CD4-positive, alpha-beta T cell treated with Interleukin-15 for 4 hours (primary cell): ENCODE measurements around the gene ATF6B.
"Not testable (repeated sequence)": the region's sequence is repeated elsewhere in the genome, so short reads cannot be mapped to it uniquely, and the experiment has no call there.

Experiments used
- DNase-seq: peaks from one replicate; pipeline ENCODE4 v3.0.0-alpha.2; 2020; ENCODE audit warnings: low spot score

ATF6B gene

GRCh38 chr6:32081168-32081990 is 46.7 kb downstream of the ATF6B start:
- DNase-seq = no peak

DNA sequence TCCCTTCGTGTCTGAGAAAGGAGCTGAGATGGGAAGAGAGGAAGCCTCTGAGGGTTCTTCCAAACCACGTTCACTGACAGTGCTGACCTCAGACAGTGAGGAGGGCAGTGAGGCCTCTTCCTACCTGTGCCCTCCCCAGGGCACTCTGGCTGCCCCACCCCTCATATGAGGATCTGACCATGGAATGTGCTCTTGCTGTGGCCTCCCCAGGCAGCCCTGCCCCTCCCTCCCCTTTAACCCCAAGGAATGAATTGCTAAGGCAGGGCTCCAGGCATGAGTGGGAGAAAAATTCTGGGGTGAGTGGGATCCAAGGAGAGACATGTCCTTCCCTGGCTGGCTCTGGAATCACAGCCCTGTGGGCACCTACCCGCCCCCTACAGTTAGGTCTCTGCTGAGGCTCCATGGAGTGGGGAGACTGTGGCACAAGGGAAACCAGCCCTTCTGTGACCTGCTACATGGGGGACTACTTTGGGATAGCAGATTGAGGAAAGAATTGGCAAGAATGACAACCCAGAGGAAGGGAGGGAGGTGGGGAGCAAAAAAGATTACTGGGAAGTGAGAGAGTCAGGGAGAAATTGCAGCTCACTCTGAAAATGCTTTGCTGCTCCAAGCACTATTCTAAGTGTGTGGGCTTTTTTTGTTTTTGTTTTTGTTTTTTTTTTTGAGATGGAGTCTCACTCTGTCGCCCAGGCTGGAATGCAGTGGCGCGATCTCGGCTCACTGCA is 48.3 kb downstream of the ATF6B start:
- DNase-seq = no peak

DNA sequence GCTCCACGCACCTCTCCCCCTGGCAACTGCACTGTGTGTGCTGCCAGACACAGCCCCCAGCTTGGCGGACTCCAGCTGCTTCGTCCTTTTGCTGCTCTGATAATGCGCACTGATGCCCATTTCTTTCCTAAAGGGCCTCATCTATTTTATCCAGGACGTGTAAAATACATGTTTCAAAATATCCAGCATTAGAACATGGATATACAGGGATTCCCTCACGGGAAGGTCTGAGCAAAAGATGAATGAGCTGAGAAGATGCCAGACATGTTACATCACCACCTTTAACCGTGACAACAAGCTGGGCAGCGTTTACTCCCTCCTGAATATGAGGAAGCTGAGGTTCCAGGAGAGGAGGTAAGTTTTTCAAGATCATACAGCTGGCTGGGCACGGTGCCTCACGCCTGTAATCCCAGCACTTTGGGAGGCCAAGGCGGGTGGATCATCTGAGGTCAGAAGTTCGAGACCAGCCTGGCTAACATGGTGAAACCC is 51.7 kb downstream of the ATF6B start:
- no peak for DNase-seq

DNA sequence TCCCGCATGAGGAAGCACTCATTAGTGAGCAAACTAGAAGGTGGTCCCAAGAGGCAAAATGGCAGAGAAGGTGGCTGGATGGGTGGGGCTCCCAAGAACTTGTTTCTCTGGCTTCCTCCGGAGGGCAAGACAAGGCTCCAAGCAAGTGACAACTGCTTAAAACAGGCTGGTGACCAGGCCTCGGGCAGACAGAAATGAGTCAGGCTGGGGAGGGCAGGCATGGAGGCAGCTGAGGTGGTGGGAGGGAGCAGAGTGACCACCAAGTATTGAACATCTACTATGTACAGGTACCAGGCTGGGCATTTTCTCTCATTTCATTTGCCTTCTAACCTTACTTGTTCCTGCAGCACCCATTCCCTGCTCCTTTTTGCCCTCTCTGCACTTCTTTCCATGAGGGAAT is 52.3 kb downstream of the ATF6B start:
- DNase-seq = no peak

GRCh38 chr6:32074996-32075532 is 53.0 kb downstream of the ATF6B start:
- DNase-seq = no peak

DNA sequence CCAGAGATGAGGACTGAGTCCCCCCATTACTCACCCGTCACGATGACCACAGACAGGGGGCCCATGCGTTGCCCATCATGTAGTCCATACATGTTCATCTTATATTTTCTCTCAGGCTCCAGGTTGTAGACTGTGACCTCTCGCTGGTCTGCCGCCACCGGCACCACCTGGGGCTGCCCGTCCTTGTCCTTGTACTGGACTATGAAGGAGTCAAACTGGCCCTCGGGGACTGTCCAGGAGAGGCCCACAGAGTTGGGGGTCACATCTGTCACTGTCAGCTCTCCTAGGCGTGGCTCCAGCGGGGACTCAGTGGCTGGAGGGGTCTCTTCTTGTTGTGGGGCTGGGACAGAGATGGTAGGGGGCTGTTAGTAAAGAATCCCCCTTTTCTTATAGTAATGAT is 54.4 kb downstream of the ATF6B start:
- DNase-seq = no peak

GRCh38 chr6:32073101-32073500 is 54.9 kb downstream of the ATF6B start:
- no peak for DNase-seq

DNA sequence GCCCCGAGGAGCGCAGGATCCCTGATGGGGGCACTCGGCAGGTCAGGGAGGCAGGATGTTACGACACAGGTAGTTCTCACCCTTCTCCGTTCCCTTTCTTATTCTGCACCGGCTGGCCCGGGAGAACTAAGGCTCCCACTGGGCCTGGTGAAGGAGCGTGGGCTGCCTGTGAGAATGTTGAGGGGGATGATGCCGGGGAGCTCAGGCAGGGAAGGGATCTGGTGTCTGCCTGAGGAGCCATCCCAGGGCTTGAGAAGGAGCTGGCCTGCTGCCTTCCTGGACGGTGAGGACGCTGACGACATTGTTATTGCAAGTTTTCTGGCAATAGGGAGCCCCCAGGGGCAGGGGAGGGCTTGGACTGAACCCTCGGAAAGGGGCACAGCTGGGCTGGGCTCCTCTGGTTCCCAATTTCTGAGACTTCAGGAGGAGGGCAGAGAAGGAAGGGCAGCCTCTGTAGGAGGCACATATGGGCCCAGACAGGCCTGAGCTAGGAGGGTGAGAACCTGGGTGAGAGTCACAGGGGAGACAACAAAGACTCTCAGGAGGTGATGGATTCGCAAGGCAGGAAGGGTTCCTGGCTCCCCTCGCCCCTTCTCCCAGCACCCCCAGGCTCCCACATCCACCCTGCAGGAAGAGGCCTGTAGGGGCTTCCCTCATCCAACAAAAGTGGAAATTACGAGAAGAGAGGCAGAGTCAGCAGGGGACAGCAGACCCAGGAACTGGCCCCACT is 57.1 kb downstream of the ATF6B start:
- no peak for DNase-seq

- no peak for DNase-seq
These were observed 58.0 kb downstream of the ATF6B start for GRCh38 chr6:32069878-32070515.

- no peak for DNase-seq
These were observed 58.6 kb downstream of the ATF6B start for GRCh38 chr6:32069460-32069859.

GRCh38 chr6:32068867-32069266 is 59.2 kb downstream of the ATF6B start:
- DNase-seq = no peak

DNA sequence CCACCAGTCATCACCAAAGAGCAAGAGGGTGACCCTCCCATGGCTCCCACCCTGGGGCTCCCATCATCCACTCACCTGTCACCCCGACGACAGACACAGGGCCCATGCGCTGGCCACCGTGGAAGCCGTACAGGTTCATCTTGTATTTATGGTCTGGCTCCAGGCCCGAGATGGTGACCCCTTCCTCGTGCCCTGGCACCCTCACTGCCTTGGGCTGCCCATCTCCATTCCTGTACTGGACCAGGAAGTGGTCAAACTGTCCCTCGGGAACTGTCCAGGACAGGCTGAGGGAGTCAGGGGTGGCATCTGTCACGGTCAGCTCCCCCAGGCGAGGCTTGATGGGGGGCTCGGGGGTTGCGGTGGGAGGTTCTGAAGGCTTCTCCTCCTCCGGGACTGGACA is 59.7 kb downstream of the ATF6B start:
- not testable (repeated sequence) for DNase-seq

DNA sequence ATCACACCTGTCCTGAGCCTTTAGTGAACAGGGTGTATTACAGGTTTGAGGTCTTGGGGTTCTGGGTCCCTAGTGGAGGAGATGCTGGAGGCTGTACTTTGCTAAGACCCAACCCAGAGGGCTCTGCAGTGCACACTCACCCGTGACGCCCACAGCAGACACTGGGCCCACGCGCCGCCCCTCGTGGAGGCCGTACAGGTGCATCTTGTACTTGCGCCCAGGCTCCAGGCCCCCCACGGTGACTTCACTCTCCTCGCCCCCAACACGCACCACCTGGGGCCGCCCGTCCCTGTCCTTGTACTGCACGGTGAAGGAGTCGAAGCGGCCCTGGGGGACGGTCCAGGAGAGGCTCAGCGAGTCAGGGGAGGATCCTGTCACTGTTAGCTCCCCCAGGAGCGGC is 60.5 kb downstream of the ATF6B start:
- DNase-seq = not testable (repeated sequence)
